HG02798 (cell line): ENCODE data around the gene DLGAP1.

Experiments
- ATAC-seq: cut with Tn5 transposase; IDR thresholded peaks from one replicate; pipeline ENCODE4 v1.9.1; 2021; ENCODE audit warnings: mild to moderate bottlenecking; ENCODE audit not compliant: unreplicated experiment, poor library complexity

DLGAP1 gene

DNA sequence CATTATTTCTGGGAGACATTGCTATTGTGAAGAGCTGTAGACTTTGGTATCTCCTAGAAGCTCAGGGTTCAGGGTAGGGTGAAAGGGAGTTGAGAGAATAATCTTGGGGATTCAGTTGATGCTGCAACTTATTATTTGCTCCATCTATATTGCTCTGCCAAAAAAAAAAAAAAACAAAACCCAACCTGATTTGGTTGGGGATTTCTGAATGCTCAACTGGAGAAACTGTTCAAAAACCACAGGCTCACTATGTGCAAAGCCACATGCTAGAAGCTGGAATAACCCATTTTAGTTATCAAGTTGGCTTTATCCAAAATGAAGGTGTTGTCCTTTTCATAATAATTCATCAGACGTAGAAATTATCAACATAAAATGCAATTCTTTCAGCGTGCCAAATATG is 696.0 kb downstream of the DLGAP1 start:
- no peak for ATAC-seq

DNA sequence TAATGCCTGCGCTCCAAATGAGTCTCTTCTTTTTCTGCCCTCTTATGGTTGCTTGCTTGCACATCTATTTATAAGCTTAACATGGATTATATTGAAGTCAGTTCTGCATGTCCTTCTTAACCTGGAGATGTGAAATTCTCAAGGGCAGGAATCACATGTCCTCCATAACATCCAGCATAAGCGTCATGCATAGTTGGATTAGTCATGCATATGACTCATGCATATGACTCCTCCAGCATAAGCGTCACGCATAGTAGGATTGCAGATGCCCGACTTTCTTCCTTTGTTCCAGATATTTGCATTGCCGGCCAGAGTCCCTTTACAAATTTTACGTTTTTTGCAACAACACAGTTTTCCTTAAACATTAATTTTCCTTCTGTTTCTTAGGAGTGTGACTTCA is 696.6 kb downstream of the DLGAP1 start:
- no peak for ATAC-seq

DNA sequence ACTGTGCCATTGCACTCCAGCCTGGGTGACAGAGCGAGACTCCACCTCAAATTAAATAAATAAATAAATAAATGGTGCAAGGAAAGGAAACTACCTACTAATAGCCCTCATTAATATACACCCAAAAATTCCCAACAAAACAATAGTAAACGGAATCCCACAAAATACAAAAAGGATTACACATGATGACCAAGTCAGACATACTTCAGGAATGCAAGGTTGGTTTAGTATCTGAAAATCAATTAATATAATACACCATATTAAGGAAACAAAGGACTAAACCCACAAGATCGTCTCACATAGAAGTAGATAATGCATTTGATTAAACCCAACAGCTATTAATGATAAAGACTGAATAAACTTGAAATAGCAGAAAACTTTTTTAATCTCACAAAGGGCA is 697.7 kb downstream of the DLGAP1 start:
- no peak for ATAC-seq

DNA sequence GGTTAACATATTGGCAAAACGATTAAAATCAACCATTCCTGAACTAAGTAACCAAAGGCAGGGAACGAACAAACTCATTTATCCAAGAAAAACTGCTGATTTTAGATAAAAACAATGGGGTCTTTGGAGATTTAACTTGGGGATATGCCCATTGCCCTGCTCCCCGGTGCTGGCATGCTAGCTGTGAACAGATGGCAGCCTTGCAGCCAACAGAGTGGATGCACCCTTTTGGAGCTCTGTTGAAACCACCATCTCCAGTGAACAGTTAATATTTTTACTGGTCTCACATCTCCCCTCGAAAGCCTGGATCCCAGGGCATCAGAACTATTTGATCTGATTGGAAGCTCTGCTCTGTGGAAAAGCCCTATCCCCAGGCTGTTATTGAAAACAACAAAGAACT is 702.0 kb downstream of the DLGAP1 start:
- no peak for ATAC-seq

DNA sequence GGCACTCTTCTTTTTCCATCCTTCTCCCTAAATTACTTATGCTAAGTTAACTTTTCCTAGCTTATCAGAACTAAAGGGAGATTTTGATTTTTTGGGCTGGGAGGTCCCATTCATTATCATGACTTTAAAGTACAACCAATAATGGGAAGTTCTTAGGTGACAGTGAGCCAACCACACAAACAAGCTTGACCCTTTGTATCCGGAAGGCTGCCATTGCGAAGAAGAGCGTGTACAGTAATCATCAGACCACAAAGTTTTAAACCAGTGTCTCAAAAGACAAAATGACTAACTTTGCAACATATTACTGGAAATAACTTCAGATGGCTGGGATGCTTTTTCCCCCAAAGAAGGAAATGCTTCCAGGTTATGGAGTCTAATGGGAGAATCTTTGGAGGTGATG is 707.0 kb downstream of the DLGAP1 start:
- ATAC-seq = no peak

DNA sequence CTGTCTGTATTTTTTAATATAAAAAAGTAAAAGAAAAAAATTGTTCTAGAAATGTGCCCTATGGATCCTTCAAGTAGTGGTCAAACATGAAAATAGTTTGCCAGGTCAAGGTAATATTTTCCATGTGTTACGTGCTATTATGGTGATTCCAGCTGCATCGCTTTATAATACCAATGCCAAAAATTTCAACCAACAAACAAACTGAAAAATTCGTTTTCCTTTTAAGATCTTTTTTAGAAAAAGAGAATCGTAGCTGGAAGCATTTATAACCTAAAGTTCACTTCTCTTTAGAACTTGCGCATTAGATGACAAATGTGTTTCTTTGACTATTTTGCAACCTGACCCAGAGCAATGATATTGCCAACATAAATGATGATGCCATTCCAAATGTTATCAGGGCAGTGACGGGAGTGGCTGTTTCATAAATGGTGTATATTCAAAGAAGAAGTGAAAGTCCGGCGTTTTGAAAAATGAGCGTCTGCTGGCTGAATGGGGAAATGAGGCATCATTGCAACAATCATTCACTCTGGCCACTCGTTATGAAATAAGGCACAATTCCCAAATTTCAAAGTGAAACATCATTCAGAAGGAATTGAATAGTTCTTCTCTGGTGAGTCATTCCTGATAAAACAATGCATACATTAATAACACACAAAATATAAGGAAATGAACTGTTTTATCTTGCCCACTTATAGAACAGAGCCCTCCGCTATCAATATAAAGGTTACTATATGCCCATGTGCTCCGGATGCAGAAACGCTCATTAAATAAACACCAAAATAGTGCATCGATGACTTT is 707.7 kb downstream of the DLGAP1 start:
- ATAC-seq = no peak

DNA sequence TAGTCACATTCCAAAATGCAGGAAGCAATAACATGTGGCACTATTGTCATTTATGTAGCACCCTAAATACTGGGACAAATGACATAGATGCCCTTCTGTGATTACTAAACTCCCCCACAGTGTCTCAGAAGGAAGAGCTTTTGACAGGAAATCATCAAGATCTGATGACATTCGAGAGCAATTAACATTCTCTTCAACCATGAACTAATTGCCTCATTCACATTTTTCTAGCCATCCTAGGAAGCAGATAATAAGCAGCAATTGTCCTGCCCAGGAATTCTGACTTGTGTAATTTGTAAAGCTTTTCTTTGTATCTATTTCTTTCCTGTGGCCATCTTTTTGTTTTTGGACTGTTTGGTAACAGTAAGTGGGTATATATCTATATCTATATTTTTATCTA is 712.6 kb downstream of the DLGAP1 start:
- ATAC-seq = no peak

DNA sequence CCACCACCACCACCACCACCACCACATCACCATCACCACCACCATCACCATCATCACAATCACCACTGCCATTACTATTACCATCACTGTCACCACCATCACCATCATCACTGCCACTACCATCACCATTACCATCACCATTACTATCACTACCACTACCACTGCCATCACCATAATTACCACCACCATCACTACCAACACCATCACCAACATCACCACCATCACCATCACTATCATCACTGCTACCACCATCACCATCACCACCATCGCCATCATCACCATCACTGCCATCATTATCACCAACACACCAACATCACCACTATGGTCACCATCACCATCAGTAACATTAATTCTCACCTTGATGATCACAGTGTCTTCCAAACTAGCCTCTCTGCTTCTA is 713.8 kb downstream of the DLGAP1 start:
- no peak for ATAC-seq

DNA sequence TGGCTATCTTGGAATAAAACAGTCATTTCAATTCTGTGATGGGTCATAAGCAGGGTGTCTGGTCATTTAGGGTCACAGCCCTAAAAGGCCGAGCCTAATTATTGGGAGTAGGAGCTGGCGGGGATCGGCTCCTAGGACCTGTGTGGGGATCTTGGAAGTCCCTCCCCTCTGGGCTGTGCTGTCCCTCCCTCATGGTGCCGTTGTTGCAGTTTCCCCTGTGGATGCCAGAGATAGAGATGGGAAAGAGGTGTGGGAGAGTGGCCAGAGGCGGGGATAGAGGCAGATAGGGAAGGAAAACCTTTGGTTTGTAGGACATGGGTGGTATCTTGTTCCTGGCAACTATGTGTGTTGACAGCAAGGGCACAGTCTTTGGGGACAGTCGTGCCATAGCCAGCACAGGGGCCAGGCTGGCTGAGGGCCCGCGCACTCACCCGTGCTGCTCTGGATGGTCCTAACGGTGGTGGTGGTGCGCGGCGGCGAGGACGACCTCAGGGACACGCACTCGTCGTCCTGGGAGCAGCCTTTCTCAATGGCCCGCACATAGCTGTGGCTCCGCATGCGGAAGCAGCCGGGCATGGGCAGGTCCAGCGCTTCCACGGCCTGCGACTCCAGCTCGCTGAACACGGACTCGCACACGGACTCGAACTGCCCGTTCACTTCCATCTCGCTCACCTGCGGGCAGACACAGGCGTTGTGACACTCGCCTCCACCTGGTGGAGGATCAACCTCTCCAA is 726.2 kb downstream of the DLGAP1 start:
- ATAC-seq = no peak

DNA sequence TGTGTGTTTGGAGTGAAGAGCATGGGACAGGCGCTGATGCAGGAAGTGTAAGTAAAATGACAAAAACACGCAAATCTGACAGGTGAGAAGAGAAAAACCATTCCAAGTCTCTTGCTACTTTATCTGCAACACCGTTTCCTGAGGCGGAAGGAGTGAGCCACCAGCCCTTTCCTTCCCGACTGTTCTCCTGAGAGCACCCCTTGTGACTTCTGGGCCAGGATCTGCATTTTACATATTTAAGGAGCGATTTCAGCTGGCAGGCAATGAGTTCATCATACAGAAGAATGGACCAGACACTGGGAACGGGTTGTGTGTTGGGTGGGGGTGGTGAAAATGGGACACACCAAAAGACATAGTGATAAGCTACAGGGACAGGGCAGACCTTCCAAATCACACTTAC is 727.8 kb downstream of the DLGAP1 start:
- ATAC-seq = no peak

DNA sequence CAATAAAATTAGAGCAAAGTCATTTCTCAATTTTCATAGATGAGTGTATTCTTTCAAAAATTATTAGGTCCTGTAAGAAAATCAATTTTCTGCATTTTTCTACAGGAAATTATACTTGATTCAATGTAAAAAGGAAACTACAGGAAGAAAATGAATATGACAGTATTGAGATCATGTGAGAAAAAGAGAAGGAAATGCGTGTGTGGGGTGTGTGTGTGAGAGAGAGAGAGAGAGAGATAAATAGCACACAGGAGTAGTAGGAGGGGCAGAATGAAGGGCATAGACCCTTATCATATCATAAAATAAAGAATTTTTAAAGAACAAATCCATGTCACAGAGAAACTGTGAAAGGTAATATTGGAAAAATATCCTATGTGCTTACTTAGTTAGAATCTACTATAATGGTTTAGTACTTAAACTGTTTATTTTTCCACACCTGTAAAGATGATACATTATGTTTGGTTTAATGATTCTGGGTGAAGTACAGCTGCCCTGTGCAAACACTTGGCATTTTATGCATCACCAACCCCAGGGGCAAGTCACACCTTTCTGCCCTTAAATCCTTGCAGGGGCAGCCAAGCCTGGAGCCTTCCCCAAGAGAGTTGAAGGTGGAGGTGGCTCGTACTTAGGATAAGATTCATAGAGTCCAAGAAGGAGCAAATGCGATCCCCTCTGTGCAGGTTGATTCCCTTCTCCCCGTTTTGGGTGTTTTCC is 728.7 kb downstream of the DLGAP1 start:
- no peak for ATAC-seq

DNA sequence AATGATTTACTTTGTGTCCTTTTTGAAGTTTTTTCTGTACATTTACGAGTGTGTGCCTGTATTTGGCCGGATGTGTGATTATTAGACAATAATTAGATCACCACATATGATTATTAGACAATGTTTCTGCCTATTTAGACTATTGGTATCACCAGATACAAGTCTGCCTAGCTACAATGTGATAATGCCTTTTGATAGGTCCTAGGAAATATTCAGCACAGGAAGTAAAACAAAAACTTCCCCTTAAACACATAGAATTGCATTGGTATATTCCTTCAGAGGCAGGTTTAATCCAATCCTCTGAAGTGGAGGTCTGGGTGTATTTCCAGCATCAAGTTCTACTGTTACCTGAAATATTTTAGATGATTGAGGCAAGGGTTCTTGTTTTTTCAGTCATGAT is 730.0 kb downstream of the DLGAP1 start:
- ATAC-seq = no peak

DNA sequence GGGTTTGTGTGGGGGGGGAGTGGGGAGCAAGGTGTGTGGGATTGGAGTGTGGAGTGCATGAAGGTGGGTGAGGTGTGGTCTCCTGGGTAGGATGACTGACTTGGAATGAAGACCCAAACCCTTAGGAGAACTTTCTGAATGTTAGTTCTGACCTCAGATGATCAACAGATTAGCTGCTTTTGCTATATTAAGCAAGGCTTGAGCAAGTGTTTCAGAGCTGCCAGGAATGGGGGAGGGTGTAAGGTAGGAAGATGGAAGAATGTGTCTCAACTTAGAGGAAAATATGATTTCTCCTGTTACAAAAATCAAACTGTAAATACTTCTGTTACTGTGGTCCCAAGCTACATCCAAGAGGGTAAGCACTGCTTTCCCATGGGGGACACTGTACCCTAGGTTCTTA is 731.6 kb downstream of the DLGAP1 start:
- no peak for ATAC-seq

DNA sequence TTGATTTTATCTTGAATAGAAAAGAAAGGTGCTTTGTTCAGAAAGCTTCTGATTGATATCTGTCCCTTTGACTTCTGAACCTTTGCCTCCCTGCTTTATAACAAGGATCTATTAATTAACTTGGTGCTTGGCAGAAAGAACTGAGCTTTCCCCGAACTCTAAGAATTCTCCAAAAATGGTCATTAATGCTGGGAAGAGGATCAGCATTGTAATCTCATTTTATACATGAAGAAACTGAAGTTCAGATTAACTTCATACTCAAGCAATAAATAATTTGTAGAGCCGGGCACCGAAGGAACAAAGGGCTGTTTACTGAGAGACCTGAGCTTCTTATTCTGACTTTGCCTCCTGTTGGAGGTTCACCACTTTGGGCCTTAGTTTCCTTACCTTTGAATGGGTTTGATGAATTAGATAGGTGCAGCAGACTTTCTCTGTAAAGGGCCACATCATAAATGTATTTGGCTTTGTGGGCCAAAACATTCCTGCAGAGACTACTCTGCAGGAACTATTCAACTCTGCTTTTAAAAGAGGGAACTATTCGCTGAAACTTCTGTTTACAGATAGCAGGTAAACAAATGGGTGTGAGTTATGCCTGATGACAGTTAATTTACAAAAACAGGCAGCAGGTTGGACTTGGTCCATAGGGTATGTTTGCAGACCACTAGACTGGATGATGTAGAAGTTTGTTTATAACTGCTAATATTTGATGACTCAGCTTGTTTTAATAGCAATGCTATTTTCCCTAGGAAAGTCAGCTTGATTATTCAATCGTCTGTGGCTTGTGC is 732.3 kb downstream of the DLGAP1 start:
- no peak for ATAC-seq

DNA sequence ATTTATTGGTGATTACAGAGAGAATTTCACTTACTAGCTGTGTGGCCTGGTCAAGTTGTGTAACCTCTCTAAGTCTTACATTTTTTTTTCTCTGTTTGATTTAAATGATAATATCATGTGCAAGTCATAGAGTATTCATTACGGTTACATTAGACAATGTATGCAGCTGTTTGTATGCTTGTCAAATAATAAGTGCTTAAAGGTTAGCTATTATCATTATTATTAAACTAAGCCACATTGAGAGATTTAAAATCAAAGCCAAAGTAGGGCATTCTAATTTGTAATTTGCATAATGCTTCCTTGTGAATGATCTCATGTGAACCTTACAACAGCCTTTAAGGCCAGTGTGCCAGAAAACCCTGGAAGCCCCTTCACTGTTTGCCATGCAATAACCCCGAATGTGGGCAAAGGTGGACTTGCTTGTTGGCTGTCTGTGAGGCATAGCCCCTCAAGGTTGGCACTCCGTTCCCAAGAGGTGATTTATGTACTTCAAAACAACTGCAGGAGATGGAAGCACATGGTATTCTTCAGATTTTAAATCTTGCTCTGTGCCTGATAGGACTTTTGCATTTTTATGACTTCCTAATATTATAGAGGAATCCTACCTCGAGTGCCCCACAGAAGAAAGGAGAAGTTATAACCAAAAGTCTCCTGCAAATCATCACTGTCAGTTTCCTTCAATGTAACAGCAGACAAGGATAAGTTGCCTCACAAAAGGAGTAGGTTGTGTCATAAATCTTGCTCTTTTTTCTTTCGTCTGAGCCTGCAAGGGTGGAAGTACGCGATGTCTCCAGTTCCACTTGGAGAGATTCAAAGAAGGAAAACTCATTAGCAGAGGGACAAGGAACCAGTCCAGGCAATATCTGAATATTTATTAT is 733.1 kb downstream of the DLGAP1 start:
- no peak for ATAC-seq

DNA sequence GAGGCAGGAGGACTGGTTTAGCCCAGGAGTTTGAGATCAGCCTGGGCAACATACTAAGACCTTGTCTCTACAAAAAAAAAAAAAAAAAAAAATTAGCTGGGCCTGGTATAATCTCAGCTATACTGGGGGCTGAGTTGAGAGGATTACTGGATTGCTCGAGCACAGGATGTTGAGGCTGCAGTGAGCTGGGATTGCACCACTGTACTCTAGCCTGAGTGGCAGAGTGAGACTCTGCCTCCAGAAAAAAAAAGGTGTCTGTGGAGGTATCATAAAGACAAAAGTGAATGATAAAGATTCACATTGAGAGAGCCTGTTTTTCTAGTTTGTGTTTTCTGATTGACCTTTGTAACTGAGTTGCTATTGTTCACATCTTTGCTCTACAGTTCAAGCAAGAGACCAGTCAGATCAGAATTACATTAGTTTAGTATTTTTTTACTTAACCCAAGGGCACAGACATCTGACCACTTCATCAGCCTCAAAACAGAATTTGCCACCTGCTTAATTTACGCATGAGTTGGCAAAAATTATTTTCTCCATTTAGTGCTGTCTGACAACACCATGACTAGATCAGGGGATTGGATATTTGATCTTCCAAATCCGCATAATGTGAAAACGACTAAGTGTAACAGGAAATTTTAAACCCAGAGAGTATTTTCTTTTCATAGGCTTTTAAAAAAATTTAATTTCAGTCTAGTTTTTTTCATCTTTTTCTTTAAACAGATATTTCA is 734.1 kb downstream of the DLGAP1 start:
- ATAC-seq = no peak

DNA sequence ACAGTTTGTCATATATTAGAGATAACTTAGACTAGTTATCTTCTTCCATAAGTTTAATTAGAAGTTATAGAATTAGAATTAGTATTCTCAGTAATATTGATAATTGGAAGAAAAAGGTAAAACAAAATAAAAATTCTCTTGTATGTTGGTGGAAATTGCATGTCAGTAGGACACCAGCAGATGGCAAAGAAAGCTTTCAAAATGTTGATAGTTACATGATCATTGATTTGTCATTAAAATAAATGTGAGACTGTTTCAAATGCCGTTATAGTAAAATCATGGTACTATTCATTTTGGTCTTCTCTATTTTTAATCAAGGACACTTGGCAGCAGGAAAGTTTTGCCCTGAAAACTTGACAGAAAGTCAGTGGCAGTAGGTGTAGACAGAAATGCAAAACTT is 734.9 kb downstream of the DLGAP1 start:
- ATAC-seq = no peak

DNA sequence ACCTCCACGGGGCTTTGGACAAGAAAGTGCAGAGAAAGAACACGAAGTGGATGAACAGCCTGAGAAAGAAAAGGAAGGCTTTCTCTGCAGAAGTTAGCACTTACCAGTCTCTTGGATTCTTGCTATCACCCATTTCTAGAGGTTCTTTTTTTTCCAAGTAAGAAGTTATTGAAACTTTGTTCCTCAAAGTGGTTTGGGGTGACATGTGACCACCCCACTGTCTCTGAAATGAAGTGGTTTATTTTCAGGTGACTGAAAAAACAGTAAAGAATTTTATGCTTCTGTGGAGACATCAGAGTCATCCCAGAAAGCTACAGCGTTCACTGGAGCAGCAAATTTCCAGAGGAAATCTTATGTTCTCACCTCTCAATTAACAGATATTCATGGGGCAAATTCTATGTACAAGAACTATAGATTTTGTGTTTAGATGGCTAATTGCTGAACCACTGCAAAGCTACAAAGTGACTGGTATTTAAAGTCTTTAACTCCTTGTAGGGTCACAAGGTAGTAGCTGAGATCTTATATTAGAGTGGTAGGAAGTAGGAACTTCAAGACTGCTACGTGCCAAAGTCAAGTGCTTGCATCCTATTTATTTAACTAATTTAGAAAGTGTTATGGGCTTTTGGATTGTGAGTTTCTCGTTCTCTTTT is 737.6 kb downstream of the DLGAP1 start:
- ATAC-seq = no peak
